ENCODE data around the gene ACTMAP. TPM values are rescaled to one million over a fixed set of nuclear protein-coding genes. Genes with fewer than 3 reads are reported as not detected.

Gene ACTMAP
- polyA plus RNA-seq, 1 of the 3 experiments (the other 2 are of a cell fraction), result 6.4 TPM

GRCh38 chr19:40697007-40697406 is 53.3 kb downstream of the ACTMAP start:
- TF ChIP-seq FOXJ3 (CRISPR knock-in tag; IDR thresholded peaks at IDR 0.05), result no peak
- no peak for TF ChIP-seq EZH2phosphoT487 (IDR thresholded peaks at IDR 0.05; ENCODE audit: borderline replicate concordance, low read depth)
- TF ChIP-seq EP300 (IDR thresholded peaks at IDR 0.05; ENCODE audit: borderline replicate concordance in 1 of 2, low read depth in 1 of 2, low read length in 1 of 2), result no peak
- no peak for TF ChIP-seq GABPA (IDR thresholded peaks at IDR 0.05; ENCODE audit: low read depth)
- no peak for TF ChIP-seq RAD21 (IDR thresholded peaks at IDR 0.05; ENCODE audit: low read length)
- no peak for TF ChIP-seq TAF1 (IDR thresholded peaks at IDR 0.05; ENCODE audit: borderline replicate concordance, low read depth, low read length)
- TF ChIP-seq USF1 (IDR thresholded peaks at IDR 0.05; ENCODE audit: borderline replicate concordance, low read depth), result no peak
- TF ChIP-seq PBX3 (IDR thresholded peaks at IDR 0.05), result no peak
- TF ChIP-seq YY1 (IDR thresholded peaks at IDR 0.05; ENCODE audit: low read depth), result no peak
- TF ChIP-seq TCF12 (IDR thresholded peaks at IDR 0.05), result no peak
- no peak for TF ChIP-seq JUND (IDR thresholded peaks at IDR 0.05)

GRCh38 chr19:40695881-40696280 is 54.4 kb downstream of the ACTMAP start:
- POLR2A ChIA-PET, result no interaction called here
- no peak overlapping the region for H3K4me2 ChIP-seq
- H3K27me3 ChIP-seq (ENCODE audit: insufficient read depth), result no peaks in the 10 kb centered on the region
- no peak for DNase-seq
- H3K79me2 ChIP-seq (ENCODE audit: insufficient read depth), result no peaks in the 10 kb centered on the region
- TF ChIP-seq CHD2 (IDR thresholded peaks at IDR 0.05; ENCODE audit: low read length, partially characterized antibody), result no peak
- no peak for TF ChIP-seq SMC3 (IDR thresholded peaks at IDR 0.05; ENCODE audit: low read depth, low read length)
- TF ChIP-seq POLR2AphosphoS5 (IDR thresholded peaks at IDR 0.05; ENCODE audit: low read depth, low read length), result no peak
- TF ChIP-seq GATA2 (CRISPR knock-in tag; IDR thresholded peaks at IDR 0.05), result no peak
- no peak for TF ChIP-seq TAF1 (IDR thresholded peaks at IDR 0.05; ENCODE audit: borderline replicate concordance, low read depth, low read length)
- no peak for TF ChIP-seq USF1 (IDR thresholded peaks at IDR 0.05; ENCODE audit: borderline replicate concordance, low read depth)
- TF ChIP-seq GABPA (IDR thresholded peaks at IDR 0.05; ENCODE audit: low read depth), result no peak
- no peak for TF ChIP-seq IRF3 (IDR thresholded peaks at IDR 0.05; ENCODE audit: low read depth, low read length)
- TF ChIP-seq FOXJ3 (CRISPR knock-in tag; IDR thresholded peaks at IDR 0.05), result no peak
- no peak overlapping the region for H2AFZ ChIP-seq (ENCODE audit: low read depth)
- H3K9me3 ChIP-seq, result no peaks in the 10 kb centered on the region
- no peaks in the 10 kb centered on the region for H3K9me2 ChIP-seq
- peaks cover 6% of the 10 kb centered on the region for H3F3A ChIP-seq (replicated peaks; ENCODE audit: insufficient read depth)
- H3K4me3 ChIP-seq (ENCODE audit: low read depth in 2 of 2, low read length in 1 of 2), result no peak overlapping the region
- peaks cover 5 to 27% of the 10 kb centered on the region in 2 experiments for H3K36me3 ChIP-seq (replicated peaks in 1 of 2; ENCODE audit: control insufficient read depth in 1 of 2, insufficient read depth in 2 of 2, low read length in 1 of 2)
- 91% methylated on average over 5 of the region's 5 CpGs for WGBS (ENCODE audit: low lambda C conversion rate)
- H3K9ac ChIP-seq, result no peak overlapping the region
- no peak overlapping the region for H3K27ac ChIP-seq (ENCODE audit: low read depth in 2 of 2, low read length in 1 of 2)
- no peaks in the 10 kb centered on the region for H4K20me1 ChIP-seq (ENCODE audit: insufficient read depth)
- H3K4me1 ChIP-seq (ENCODE audit: control insufficient read depth in 1 of 2, insufficient read depth in 2 of 2, low read depth in 1 of 2, low read length in 1 of 2), result peaks cover 8 to 13% of the 10 kb centered on the region in 2 experiments; a peak in 2 of 4 replicates
- CTCF ChIA-PET, result interaction anchor here (0.7 kb wide), 1 partner anchor 846 kb away, joined by 3 read pairs; no protein-coding TSS in a partner anchor

More at GRCh38 chr19:40697007-40697406, 53.3 kb downstream of the ACTMAP start:
- DNase-seq, result no peak
- H3F3A ChIP-seq (replicated peaks; ENCODE audit: insufficient read depth), result peaks cover 6% of the 10 kb centered on the region
- H4K20me1 ChIP-seq (ENCODE audit: insufficient read depth), result no peaks in the 10 kb centered on the region
- ChIA-PET CTCF (interaction anchor here (0.7 kb wide), 1 partner anchor 34 kb away, joined by 4 read pairs; no protein-coding TSS in a partner anchor), POLR2A (no interaction called here)
- H3K9ac ChIP-seq, result no peak overlapping the region
- peaks cover 0 to 2% of the 10 kb centered on the region in 2 experiments; a peak in 1 of 4 replicates for H3K4me1 ChIP-seq (ENCODE audit: control insufficient read depth in 1 of 2, insufficient read depth in 2 of 2, low read depth in 1 of 2, low read length in 1 of 2)
- H3K27me3 ChIP-seq (ENCODE audit: insufficient read depth), result no peaks in the 10 kb centered on the region
- WGBS (ENCODE audit: low lambda C conversion rate), result 96% methylated on average over 6 of the region's 6 CpGs
- H3K9me2 ChIP-seq, result no peaks in the 10 kb centered on the region
- peaks cover 9 to 30% of the 10 kb centered on the region in 2 experiments for H3K36me3 ChIP-seq (replicated peaks in 1 of 2; ENCODE audit: control insufficient read depth in 1 of 2, insufficient read depth in 2 of 2, low read length in 1 of 2)
- H3K79me2 ChIP-seq (ENCODE audit: insufficient read depth), result no peaks in the 10 kb centered on the region
- H3K27ac ChIP-seq (ENCODE audit: low read depth in 2 of 2, low read length in 1 of 2), result no peak overlapping the region
- H3K4me2 ChIP-seq, result no peak overlapping the region
- H2AFZ ChIP-seq (ENCODE audit: low read depth), result no peak overlapping the region
- H3K9me3 ChIP-seq, result no peaks in the 10 kb centered on the region
- H3K4me3 ChIP-seq (ENCODE audit: low read depth in 2 of 2, low read length in 1 of 2), result no peak overlapping the region

Measured in SK-N-SH (cell line).